Activated CD8-positive, alpha-beta memory T cell treated with anti-CD3 and anti-CD28 coated beads for 48 hours (primary cell): Measurements from ENCODE around the gene POLR2F.

Experiments used
- DNase-seq, 3 experiments: peaks; one replicate each; pipeline ENCODE4 v3.0.0-alpha.2; 2020; ENCODE audit warnings: low read depth in 2 of 3, low spot score in 2 of 3

The POLR2F gene

GRCh38 chr22:37981282-37982011 lies 27.9 kb downstream of the POLR2F start:
- DNase-seq: no peak

GRCh38 chr22:37982151-37982785 lies 28.8 kb downstream of the POLR2F start:
- DNase-seq: no peak

GRCh38 chr22:37982938-37983859 lies 29.7 kb downstream of the POLR2F start:
- no peak for DNase-seq

- DNase-seq: no peak
Observed at GRCh38 chr22:37983860-37984791, 30.6 kb downstream of the POLR2F start, which contains the start of gene SOX10. Gene SOX10, minus strand, starts transcription at chr22:37984555. Its CDS starts 771 bp downstream, at chr22:37983784.

GRCh38 chr22:37985050-37985585 lies 31.6 kb downstream of the POLR2F start:
- no peak for DNase-seq

GRCh38 chr22:37985751-37986281 lies 32.3 kb downstream of the POLR2F start:
- DNase-seq: no peak

- no peak for DNase-seq
Observed at GRCh38 chr22:37986371-37986770, 32.9 kb downstream of the POLR2F start.

GRCh38 chr22:37989146-37990045 lies 35.9 kb downstream of the POLR2F start:
- DNase-seq: no peak

GRCh38 chr22:37990301-37990700 lies 36.8 kb downstream of the POLR2F start:
- DNase-seq: no peak

GRCh38 chr22:37990862-37991261 lies 37.4 kb downstream of the POLR2F start:
- no peak for DNase-seq

- DNase-seq: no peak
Observed at GRCh38 chr22:37991731-37992442, 38.4 kb downstream of the POLR2F start.

GRCh38 chr22:37994049-37994448 lies 40.5 kb downstream of the POLR2F start:
- no peak for DNase-seq

- no peak for DNase-seq
Observed at GRCh38 chr22:37994982-37995381, 41.5 kb downstream of the POLR2F start.

- no peak for DNase-seq
Observed at GRCh38 chr22:37995460-37995859, 42.0 kb downstream of the POLR2F start.

GRCh38 chr22:37996079-37996478 lies 42.6 kb downstream of the POLR2F start:
- DNase-seq: no peak

GRCh38 chr22:37996515-37997246 lies 43.2 kb downstream of the POLR2F start:
- DNase-seq: no peak

GRCh38 chr22:37998543-37998942 lies 45.0 kb downstream of the POLR2F start:
- DNase-seq: no peak

GRCh38 chr22:37999236-37999635 lies 45.7 kb downstream of the POLR2F start:
- DNase-seq: no peak
